GM21825 (cell line): ENCODE measurements around the gene ZNF189.
A peak's percentile ranks its signal among the peaks of the same experiment; 100 is the strongest.

Experiments
- ATAC-seq: cut with Tn5 transposase; IDR thresholded peaks from one replicate; pipeline ENCODE4 v1.9.1; 2021; ENCODE audit warnings: mild to moderate bottlenecking, moderate library complexity; ENCODE audit not compliant: unreplicated experiment

Gene ZNF189

DNA sequence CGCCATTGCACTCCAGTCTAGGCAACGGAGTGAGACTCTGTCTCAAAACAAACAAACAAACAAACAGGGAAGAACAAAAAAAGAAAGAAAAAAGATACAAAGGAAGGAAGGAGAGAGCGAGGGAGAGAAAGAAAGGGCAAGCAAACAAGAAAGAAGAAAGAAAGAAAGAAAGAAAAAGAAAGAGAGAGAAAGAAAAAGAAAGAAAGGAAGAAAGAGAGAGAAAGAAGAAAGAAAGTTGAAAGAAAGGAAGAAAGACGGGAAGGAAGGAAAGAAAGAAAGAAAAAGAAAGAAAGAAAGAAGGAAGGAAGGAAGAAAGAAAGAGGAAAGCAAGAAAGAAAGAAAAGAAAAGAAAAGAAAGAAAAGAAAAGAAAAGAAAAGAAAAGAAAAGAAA is 50.0 kb downstream of the ZNF189 start:
- ATAC-seq = no peak

DNA sequence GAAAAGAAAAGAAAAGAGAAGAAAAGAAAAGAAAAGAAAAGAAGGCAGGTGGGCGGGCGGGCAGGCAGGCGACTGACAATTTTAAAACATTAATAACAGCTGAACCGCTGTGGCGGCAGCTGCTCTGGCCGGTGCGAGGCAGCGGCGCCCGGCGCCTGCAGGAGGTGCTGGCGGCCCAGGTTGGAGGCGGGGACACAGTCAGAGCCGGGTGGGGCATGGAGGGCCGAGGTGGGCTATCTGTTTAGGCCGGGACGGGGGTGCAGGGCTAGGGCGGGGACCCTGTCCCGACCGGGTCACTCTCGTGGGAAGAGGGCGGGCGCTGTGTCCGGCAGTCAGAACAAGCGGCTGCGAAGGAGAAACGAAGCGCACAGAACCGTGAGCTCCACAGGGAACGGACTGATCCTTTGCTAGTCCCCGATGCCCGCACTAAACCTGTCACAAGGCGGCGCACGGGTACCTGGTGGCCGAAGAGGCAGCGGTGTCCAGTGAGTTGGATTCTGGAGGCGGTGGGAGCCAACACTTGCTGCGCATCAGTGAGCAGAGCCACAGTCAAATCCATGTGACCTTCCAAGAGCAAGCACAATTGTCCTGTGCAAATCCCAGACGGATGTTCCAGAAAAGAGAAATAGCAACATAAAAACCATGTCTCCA is 50.5 kb downstream of the ZNF189 start:
- ATAC-seq = peak; percentile 98

DNA sequence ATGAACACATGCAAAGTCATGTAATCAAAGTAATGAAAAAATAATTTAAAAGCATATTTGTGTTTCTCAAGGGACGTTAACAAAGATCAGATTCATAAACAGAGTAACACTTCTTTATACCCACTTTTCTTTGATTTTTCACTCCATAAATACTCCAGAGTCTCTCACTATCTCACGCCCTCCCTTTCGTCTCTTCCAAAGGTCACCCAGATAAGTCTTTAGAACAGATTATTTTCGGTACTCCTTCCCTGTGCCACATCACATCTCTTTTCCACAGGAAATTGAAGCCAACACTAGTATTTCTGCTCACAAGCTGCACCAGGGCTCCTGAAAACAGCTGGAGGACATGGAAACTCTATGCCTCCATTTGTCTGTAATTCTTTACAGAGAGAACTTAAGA is 52.3 kb downstream of the ZNF189 start:
- no peak for ATAC-seq

DNA sequence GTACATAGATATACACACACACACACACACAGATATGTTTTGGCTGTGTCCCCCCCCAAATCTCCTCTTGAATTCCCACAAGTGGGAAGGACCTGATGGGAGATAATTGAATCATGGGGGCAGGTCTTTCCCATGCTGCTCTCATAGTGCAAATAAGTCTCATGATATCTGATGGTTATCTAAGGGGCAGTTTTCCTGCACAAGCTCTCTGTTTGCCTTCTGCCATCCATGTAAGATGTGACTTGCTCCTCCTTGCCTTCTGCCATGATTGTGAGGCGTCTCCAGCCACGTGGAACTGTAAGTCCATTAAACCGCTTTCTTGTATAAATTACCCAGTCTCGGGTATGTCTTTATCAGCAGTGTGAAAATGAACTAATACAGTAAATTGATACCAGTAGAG is 52.8 kb downstream of the ZNF189 start:
- no peak for ATAC-seq

DNA sequence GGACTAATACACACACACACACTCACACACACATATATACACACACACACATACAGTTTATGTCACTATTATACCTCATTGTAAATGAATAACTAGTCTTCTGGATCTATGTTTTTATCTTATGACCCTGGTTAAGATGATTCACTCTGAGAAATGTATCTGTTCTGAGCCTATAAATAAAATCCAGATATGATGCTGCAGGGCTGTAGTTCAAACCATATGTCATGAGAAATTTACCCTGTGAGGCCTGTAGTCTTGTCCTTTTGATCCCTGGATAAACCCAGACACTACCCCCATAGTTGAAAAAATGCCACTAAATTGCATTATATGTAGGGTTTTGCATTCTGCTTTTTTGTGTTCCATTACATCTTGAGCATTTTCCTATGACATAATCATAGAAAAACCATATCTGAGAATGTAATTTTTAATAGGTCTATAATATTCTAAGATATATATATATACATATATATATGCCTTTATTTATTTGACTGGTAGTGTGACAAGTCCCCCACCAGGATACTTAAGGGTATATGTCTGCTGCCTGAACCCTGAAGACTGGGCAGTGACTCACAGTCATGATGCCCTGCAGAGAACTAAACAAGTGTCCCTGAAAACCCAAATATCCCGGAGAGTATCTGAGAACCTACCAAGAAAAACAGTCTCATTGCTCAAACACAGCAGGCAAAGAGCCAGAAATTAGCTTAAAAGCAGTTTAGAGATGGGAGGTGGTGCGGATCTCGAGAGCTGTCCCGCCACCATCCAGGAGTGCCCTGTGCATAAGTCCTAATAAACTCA is 55.3 kb downstream of the ZNF189 start:
- no peak for ATAC-seq

DNA sequence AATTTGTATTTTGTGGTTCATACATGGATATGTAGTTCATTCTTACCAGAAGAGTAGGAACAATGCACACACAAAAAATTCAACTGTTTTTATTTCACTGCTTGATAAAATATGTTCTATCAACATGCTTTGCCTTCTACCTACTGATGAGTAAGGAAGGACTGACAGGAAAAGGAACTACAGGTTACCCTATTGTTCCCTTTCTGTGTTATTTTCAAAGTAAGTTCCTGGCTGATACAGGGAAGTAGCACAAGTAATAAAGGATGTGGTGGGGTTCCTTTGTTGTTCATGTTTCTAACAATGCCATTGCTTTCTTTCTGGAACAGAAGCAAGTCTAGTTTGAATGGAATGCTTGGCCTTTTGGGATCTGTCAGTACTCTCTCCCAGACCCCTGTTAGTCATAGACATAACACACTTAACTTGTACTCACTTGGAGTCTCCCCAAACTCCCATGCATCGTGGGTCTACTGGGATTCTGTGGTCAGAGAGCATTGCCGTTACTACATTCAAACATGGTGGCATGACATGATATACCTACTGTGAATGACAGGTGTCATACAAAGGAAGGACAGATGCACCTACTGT is 57.1 kb downstream of the ZNF189 start:
- ATAC-seq = no peak

DNA sequence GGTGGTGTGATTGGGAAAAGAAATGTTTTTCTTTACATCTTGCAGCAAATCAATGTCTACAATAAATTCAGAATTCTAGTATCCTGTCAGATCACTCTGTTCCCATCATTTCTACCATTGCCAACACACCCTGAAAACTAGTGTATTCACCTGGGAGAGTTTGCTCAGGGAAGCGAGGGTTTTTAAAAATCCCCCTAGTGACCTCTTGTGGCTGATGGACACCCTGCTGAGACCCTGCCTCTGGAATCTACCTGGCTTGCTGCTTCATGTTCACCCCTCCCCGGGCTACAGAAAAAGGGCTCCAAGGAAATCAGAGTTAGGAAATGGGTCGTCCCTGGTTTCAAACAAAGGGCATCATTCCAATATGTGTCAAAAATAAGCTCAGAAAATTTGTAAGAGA is 58.4 kb downstream of the ZNF189 start:
- ATAC-seq = no peak

DNA sequence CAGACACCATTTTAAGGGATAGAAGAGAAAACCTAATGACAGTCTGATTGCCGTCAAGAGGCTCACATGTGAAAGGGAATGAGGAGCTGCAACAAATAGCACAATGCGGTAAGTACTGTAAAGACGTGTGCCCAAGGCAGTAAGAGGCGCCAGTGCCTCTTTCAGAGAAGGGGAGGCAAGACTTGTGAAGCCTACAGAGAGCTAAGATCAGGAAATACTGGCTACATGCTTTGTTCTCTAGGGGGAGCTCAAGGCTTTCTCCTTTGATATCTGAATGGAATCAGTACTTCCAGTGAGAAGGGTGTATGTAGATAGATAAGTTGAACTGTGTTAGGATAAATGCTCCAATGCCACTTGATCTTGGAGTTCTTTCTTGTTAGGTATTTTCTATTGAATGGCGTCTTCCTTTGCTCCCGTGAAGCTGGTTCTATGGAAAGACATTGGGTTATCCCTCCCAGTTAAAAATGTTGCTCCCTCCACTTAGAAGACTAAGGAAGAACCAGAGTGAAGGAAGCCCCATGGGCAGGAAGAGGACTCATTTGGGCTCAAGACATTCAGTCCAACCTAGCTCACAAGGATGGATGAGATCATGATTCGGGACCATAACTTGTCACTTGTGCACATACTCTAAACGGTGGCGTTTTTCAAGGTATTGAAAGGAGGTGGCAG is 60.4 kb downstream of the ZNF189 start:
- ATAC-seq = peak; percentile 92
